ENCODE measurements around the gene ACTL6B. TPM values are rescaled to one million over a fixed set of nuclear protein-coding genes. Genes with fewer than 3 reads are reported as not detected.

ACTL6B gene
- total and polyA plus RNA-seq, 2 of the 13 experiments (the other 11 are each of a cell fraction or from before 2014, with no cell fraction given): not detected

GRCh38 chr7:100673302-100673941 lies 17.2 kb upstream of the ACTL6B start, which contains the start of gene GNB2 (continued):
- TF ChIP-seq GTF3A (CRISPR knock-in tag; conservative IDR thresholded peaks at IDR 0.05) (no peak), POLR2G (IDR thresholded peaks at IDR 0.05; ENCODE audit: low read depth, low read length) (peak; percentile 57), ZNF550 (CRISPR knock-in tag; IDR thresholded peaks at IDR 0.05; ENCODE audit: borderline replicate concordance) (no peak), GATAD1 (CRISPR knock-in tag; IDR thresholded peaks at IDR 0.05) (peak; percentile 77), ZNF770 (CRISPR knock-in tag; IDR thresholded peaks at IDR 0.05) (peak; percentile 60; the same call in 1 of the 2 replicates), ZNF180 (CRISPR knock-in tag; IDR thresholded peaks at IDR 0.05; ENCODE audit: borderline replicate concordance, low read depth) (peak; percentile 34; the same call in 1 of the 2 replicates), TFAP4 (IDR thresholded peaks at IDR 0.05; ENCODE audit: borderline replicate concordance, low read depth) (peak; percentile 34; the same call in 1 of the 2 replicates), MIER2 (CRISPR knock-in tag; IDR thresholded peaks at IDR 0.05) (peak; percentile 55; the same call in 1 of the 2 replicates), ZFP1 (CRISPR knock-in tag; IDR thresholded peaks at IDR 0.05) (peak; percentile 22; the same call in 1 of the 2 replicates), ZNF839 (CRISPR knock-in tag; IDR thresholded peaks at IDR 0.05; ENCODE audit: borderline replicate concordance) (no peak), ZSCAN29 (CRISPR knock-in tag; conservative IDR thresholded peaks at IDR 0.05) (0 out of 2 replicates have a peak, but pooled peaks have one; percentile 52), DMAP1 (CRISPR knock-in tag; IDR thresholded peaks at IDR 0.05) (peak; percentile 62; the same call in 1 of the 2 replicates), NRL (CRISPR knock-in tag; IDR thresholded peaks at IDR 0.05; ENCODE audit: borderline replicate concordance) (no peak; the same call in 1 of the 2 replicates), KLF16 (CRISPR knock-in tag; IDR thresholded peaks at IDR 0.05) (peak in 1 of 2 experiments; percentile 87; a peak in 2 of 4 replicates), ZNF468 (CRISPR knock-in tag; IDR thresholded peaks at IDR 0.05) (no peak), DZIP1 (CRISPR knock-in tag; IDR thresholded peaks at IDR 0.05) (no peak), U2AF1 (optimal IDR thresholded peaks at IDR 0.05; ENCODE audit: low read depth, low read length) (no peak), ZNF224 (CRISPR knock-in tag; IDR thresholded peaks at IDR 0.05) (no peak), ZKSCAN1 (IDR thresholded peaks at IDR 0.05; ENCODE audit: low read length) (0 out of 2 replicates have a peak, but pooled peaks have one; percentile 30), GMEB2 (CRISPR knock-in tag; IDR thresholded peaks at IDR 0.05; ENCODE audit: low read depth) (no peak; the same call in 1 of the 2 replicates), SMAD3 (CRISPR knock-in tag; IDR thresholded peaks at IDR 0.05) (peak; percentile 79), ZNF543 (CRISPR knock-in tag; IDR thresholded peaks at IDR 0.05) (peak; percentile 78; the same call in 1 of the 2 replicates)
